Measurements from ENCODE around the gene AGK. TPM values are rescaled to one million over a fixed set of nuclear protein-coding genes. Genes with fewer than 3 reads are reported as not detected.

Gene AGK
- total RNA-seq, 1 experiment from 2014 or later = 35.4 TPM

- intact Hi-C loops (cut with micrococcal nuclease) = no loop called here
- ChIA-PET POLR2A (no interaction called here), CTCF (interaction anchor here (0.6 kb wide), 1 partner anchor 405 kb away, joined by 3 read pairs; no protein-coding TSS in a partner anchor)
- no TSS peak for BruUV-seq (replicated peaks)
- no peaks in the 10 kb centered on the region for H3K27me3 Mint-ChIP-seq (ENCODE audit: insufficient read depth, unreplicated experiment)
- no peak for DNase-seq (ENCODE audit: unreplicated experiment)
- H3K4me1 Mint-ChIP-seq (ENCODE audit: insufficient read depth, unreplicated experiment) = no peaks in the 10 kb centered on the region
- no peak overlapping the region for H3K4me3 Mint-ChIP-seq (ENCODE audit: unreplicated experiment)
- H3K9me3 Mint-ChIP-seq (ENCODE audit: unreplicated experiment) = peaks cover 10% of the 10 kb centered on the region
- peaks cover 33% of the 10 kb centered on the region for H3K36me3 Mint-ChIP-seq (ENCODE audit: insufficient read depth, unreplicated experiment)
- H3K27ac Mint-ChIP-seq (ENCODE audit: low read depth, unreplicated experiment) = no peak overlapping the region
- TF ChIP-seq CTCF (IDR thresholded peaks at IDR 0.05; ENCODE audit: unreplicated experiment) = no peak
These were observed 19.8 kb downstream of the AGK start for GRCh38 chr7:141571059-141571458.

- Mint-ChIP-seq H3K36me3 (ENCODE audit: insufficient read depth, unreplicated experiment) (peaks cover 37% of the 10 kb centered on the region), H3K4me1 (ENCODE audit: insufficient read depth, unreplicated experiment) (no peaks in the 10 kb centered on the region), H3K27me3 (ENCODE audit: insufficient read depth, unreplicated experiment) (no peaks in the 10 kb centered on the region), H3K27ac (ENCODE audit: low read depth, unreplicated experiment) (no peak overlapping the region), H3K4me3 (ENCODE audit: unreplicated experiment) (no peak overlapping the region), H3K9me3 (ENCODE audit: unreplicated experiment) (peaks cover 17% of the 10 kb centered on the region)
- no peak for TF ChIP-seq CTCF (IDR thresholded peaks at IDR 0.05; ENCODE audit: unreplicated experiment)
- intact Hi-C loops (cut with micrococcal nuclease) = no loop called here
- BruUV-seq (replicated peaks) = no TSS peak
- no peak for DNase-seq (ENCODE audit: unreplicated experiment)
- ChIA-PET POLR2A (no interaction called here), CTCF (interaction anchor here (0.8 to 1.3 kb wide), 2 partner anchors 13 to 39 kb away, joined by 3 read pairs; no protein-coding TSS in a partner anchor)
These were observed 21.0 kb downstream of the AGK start for GRCh38 chr7:141572175-141572574.

- intact Hi-C loops (cut with micrococcal nuclease) = no loop called here
- H3K36me3 Mint-ChIP-seq (ENCODE audit: insufficient read depth, unreplicated experiment) = peaks cover 26% of the 10 kb centered on the region
- H3K27me3 Mint-ChIP-seq (ENCODE audit: insufficient read depth, unreplicated experiment) = no peaks in the 10 kb centered on the region
- TF ChIP-seq CTCF (IDR thresholded peaks at IDR 0.05; ENCODE audit: unreplicated experiment) = no peak
- H3K27ac Mint-ChIP-seq (ENCODE audit: low read depth, unreplicated experiment) = no peak overlapping the region
- CTCF ChIA-PET = interaction anchor here (0.6 to 1.2 kb wide), 2 partner anchors 40 to 677 kb away, joined by 3 to 7 read pairs; no protein-coding TSS in a partner anchor
- no TSS peak for BruUV-seq (replicated peaks)
- no peak for DNase-seq (ENCODE audit: unreplicated experiment)
- H3K9me3 Mint-ChIP-seq (ENCODE audit: unreplicated experiment) = peaks cover 17% of the 10 kb centered on the region
- H3K4me3 Mint-ChIP-seq (ENCODE audit: unreplicated experiment) = no peak overlapping the region
- H3K4me1 Mint-ChIP-seq (ENCODE audit: insufficient read depth, unreplicated experiment) = no peaks in the 10 kb centered on the region
- POLR2A ChIA-PET = no interaction called here
These were observed 22.3 kb downstream of the AGK start for GRCh38 chr7:141573511-141573910.

GRCh38 chr7:141575164-141575563 is 24.0 kb downstream of the AGK start:
- intact Hi-C loops (cut with micrococcal nuclease) = no loop called here
- no TSS peak for BruUV-seq (replicated peaks)
- POLR2A ChIA-PET = no interaction called here
- Mint-ChIP-seq H3K36me3 (ENCODE audit: insufficient read depth, unreplicated experiment) (peaks cover 25% of the 10 kb centered on the region), H3K27ac (ENCODE audit: low read depth, unreplicated experiment) (no peak overlapping the region), H3K27me3 (ENCODE audit: insufficient read depth, unreplicated experiment) (no peaks in the 10 kb centered on the region), H3K4me1 (ENCODE audit: insufficient read depth, unreplicated experiment) (no peaks in the 10 kb centered on the region), H3K4me3 (ENCODE audit: unreplicated experiment) (no peak overlapping the region), H3K9me3 (ENCODE audit: unreplicated experiment) (peaks cover 17% of the 10 kb centered on the region)
- CTCF ChIA-PET = interaction anchor here (0.8 kb wide), 1 partner anchor 160 kb away, joined by 3 read pairs; no protein-coding TSS in a partner anchor
- no peak for TF ChIP-seq CTCF (IDR thresholded peaks at IDR 0.05; ENCODE audit: unreplicated experiment)
- DNase-seq (ENCODE audit: unreplicated experiment) = no peak
